Activated T-cell treated with anti-CD3 and anti-CD28 coated beads for 48 hours (primary cell): Measurements from ENCODE around the gene SRSF9.
"Not testable (repeated sequence)": the region's sequence is repeated elsewhere in the genome, so short reads cannot be mapped to it uniquely, and the experiment has no call there.

Source experiments
- DNase-seq: peaks from one replicate; pipeline ENCODE4 v3.0.0-alpha.2; 2020; ENCODE audit warnings: low read depth

The SRSF9 gene

GRCh38 chr12:120481022-120481767, 11.6 kb upstream of the SRSF9 start:
- no peak for DNase-seq

GRCh38 chr12:120480211-120480610, 10.7 kb upstream of the SRSF9 start:
- no peak for DNase-seq

DNA sequence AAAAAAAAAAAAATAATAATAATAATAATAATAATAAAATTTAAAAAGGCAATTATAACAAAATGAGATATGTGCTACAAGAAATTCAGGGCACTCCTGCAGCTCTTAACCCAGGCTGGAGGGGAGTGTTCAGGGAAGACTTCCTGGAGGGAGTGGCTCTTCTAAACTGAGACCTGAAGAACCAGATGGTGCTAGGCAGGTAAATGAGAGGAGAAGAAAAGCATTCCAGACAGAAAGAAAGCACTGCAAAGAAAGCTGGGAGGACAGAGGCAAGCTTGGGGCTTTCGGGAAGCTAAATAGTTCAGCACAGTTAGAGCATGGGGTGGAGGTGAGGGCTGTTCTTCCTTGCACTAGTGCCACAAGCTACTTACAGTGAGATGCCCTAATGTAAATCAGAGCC, 9.9 kb upstream of the SRSF9 start:
- no peak for DNase-seq

DNA sequence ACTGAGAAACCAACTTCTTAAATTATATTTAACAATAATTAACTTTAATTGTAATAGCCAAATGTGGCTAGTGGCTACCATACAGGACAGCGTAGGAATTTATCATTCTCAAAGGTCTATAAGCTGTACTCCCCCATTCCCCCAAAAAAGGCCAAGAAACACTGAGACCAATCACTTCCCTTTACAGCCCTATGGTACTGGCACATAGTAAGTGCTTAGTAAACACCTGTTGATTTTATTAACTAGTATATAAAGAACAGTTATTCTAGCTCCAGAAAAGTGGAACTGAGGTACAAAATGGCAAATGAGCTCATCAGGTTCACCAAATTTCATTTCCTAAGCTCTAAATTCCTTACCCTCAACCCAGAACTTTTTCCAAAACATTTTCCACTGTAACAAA, 6.1 kb upstream of the SRSF9 start:
- no peak for DNase-seq

GRCh38 chr12:120474616-120474960, 5.0 kb upstream of the SRSF9 start:
- no peak for DNase-seq

DNA sequence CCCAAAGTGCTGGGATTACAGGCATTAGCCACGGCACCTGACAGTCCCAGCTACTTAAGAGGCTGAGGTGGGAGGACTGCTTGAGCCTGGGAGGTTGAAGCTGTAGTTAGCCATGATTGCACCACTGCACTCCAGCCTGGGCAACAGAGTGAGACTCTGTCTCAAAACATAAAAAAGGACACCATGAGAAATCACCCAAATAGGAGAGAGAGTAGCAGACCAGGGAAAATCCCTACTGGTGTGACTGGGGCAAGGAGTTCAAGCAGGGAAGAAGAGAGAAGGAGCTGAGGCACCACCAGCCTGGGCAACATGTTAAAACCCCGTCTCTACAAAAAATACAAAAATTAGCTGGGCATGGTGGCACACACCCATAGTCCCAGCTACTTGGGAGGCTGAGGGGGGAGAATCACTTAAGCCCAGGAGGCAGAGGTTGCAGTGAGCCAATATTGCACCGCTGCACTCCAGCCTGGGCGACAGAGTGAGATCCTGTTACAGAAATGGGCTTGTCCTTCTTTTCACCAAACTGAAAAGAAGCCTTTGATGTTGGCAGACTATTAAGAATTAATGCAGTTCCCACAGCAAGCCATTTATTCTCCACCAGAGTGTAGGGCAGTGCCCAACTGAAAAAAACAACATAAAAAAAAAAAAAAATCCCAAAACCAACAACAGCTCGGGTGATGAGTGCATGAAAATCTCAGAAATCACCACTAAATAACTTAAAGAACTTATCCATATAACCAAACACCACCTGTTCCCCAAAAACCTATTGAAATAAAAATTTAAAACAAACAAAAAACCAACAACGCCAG, 4.5 kb upstream of the SRSF9 start:
- no peak for DNase-seq

DNA sequence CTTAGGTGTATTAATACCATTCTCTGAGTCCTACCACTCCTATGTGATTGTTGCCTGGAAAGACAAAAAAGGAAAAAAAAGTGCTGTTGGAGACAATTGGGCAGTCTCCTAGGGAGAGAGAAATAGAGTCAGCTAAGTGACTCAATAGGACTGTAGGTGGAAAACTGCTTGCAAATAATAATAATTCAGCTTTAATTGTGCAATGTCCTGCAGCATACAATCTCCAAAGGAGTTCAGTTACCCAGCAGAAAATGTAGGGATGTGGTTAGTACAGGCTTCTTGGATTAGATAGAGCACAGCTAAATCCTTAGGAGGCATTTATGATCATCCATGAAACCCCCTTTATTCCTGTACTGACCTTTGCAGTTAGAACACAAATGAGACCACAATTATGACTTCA, 3.0 kb upstream of the SRSF9 start:
- DNase-seq, result no peak

DNA sequence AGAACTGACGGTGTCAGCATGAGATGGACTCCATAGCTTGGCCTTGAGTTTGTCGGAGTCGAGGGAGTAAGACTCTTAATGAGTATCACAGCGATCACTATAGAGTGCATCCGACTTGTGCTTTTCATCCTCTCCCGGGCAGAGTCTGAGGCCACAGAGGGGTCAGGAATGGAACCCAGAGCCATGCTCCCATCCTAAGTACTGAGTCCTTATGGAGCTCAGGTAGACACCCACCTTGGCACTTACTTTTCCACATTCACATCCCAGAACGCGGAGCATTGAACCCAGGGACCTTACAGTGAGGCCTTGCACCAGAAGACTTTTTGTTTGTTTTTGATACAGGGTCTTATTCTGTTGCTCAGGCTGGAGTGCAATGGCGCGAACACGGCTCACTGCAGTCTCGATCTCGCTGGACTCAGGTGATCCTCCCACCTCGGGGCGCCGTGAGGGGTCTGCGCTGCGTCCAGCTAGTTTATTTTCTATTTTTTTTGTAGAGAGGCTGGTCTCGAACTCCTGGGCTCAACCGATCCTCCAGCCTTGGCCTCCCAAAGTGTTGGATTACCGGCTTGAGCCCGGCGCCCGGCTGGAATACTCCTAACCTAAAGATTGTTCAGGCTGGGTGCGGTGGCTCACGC, 719 bp upstream of the SRSF9 start:
- DNase-seq, result no peak

GRCh38 chr12:120468821-120469449, 613 bp downstream of the SRSF9 start:
- DNase-seq, result peak; percentile 4

- peak; percentile 12 for DNase-seq
Measured at GRCh38 chr12:120468325-120468820, 1.2 kb downstream of the SRSF9 start.

DNA sequence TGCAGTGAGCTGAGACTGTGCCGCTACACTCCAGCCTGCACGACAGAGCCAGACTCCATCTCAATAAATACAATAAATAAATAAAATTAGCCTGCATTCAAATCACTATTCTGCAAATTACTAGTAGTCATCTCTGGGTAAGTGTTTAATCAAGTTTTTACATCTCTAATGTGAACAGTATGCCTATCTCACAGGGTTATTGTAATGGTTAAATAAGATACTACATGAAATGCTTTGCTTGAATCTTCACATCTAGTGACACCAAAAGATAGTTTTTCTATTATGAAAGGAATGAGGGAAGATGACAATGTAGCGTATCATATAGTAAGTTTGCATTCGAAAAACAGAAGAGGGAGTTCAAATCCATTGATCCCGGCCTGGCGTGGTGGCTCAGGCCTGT, 2.1 kb downstream of the SRSF9 start:
- DNase-seq, result no peak

DNA sequence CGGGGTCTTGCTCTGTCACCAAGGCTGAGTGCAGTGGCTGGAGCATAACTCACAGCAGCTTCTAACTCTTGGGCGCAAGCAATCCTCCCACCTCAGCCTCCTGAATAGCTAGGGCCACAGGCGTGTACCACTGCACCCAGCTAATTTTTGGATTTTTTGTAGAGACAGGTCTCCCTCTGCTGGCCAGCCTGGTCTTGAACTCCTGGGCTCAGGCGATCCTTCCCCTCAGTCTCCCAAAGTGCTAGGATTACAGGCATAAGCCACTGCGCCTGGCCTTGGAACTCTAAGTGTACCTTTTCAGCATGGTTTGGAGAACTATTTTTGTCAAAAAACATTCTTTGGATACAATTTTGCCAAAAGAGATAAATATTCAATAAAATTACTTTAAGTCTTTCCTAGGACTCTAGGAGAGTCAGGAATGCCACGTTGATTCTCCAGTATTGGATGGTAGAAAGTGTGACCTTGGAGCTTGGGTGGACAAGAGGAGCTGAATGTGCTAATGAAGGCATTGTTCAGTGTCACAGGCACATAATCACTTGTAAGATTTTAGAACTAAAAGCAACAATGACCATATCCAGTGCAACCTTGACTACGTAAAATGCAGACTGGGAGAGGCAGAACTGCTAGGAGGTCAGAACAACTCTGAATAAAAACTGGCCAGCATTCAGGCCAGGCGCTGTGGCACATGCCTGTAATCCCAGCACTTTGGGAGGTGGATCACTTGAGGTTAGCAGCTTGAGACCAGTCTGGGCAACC, 2.8 kb downstream of the SRSF9 start:
- peak; percentile 39 for DNase-seq

DNA sequence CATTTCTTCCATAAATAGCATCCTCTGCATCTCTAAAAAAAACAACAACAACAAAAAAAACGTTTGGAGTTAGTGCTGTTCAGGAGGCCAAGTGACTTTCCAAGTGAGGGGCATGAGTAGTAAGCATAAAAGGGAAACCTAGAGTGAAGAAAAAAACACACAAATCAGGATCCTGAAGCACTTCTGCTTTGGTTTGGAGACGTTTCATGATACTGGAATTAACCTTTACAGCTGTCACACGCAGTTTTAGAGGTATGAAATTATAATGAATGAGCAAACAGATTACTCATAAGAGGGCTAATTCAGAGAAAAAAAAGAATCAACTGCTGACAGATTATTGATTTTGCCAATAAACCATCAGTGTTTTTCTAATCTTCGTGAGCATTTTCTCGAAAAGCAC, 3.8 kb downstream of the SRSF9 start:
- DNase-seq, result no peak

DNA sequence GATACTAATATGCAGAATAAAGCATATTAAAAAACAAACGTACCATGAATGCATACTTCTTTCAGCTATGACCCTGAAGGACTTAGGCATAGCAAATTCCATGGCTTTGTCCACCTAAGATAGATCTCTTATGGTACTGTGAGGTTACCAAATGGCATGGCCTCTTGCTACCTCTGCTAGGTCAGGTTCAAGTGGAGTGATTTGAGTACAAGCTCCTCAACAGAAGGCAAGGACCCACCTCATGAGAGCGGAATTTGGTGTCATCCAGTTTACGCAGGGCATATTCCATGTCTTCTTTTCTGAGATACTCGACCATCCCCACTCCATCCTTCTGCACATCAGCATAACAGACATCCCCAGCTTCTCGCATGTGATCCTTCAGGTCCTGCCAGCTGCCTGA, 5.8 kb downstream of the SRSF9 start:
- no peak for DNase-seq

- no peak for DNase-seq
Measured at GRCh38 chr12:120462099-120462640, 7.4 kb downstream of the SRSF9 start.

DNA sequence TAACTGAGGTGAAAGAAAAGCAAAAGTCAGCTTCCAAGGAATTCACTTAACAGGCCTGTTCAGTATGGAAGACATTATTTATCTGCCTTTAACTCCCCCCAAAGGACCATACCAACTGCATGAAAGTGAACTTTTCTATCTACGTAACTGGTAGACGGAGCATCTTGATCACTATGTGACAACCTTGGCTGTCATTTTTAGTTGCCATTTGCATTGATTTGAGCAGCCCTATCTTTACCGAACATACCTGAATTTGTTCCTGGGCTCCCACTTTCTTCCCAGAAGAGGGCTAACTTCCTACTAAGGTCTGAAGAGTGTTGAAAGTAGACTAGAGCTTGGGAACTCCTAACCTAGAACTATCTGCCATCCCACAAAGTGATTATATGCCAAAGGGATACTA, 9.4 kb downstream of the SRSF9 start:
- no peak for DNase-seq

DNA sequence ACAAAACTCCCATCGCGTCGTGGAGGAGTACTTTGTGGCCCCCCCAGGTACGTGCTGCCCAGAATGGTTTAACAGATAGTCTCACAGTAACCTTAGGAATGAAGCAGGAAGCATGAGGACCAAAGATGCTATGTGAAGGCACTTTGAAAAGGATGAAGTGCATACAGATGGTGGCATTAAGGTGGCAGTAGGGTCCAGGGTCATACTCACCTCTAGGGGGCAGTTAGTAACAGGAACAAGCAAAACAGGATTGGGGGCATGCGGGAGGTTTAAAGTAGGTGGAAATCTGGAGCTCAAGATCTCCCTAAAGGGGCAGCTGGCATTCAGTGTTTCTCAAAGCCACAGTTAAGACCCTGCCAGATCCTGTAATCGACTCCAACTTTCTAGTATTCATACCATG, 12.4 kb downstream of the SRSF9 start:
- no peak for DNase-seq

DNA sequence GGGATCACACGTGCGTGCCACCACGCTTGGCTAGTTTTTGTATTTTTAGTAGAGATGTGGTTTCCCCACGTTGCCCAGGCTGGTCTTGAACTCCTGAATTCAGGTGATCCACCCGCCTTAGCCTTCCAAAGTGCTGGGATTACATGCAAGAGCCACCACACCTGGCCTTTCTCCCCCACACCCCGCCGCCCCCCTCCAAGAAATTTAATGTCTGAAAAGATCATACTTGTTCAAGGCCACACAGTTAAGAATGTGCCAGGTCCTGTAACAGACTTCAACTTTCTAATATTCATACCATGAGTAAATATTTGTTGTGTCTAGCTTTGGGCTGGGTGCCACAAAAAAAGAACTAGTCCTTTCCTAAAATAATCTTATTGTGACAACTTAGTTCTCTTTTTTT, 14.2 kb downstream of the SRSF9 start:
- no peak for DNase-seq

DNA sequence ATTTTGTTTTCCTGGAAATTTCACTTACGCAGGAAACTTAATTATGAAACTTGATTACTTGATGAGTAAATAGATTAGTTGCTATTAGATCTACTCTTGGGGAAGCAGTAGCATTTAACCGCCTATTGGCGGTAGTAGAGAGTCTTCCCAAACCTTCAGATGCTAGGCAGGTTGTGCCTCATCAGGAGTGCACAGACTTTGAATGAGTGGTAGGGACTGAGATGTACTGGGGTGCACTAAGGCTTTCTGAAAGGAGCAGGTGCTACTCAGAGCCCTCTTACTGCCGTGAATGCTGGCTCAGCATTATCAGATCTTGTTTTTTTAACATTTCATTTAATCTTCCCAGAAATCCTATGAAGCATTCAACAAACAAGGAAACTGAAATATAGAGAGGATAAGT, 15.6 kb downstream of the SRSF9 start:
- DNase-seq, result no peak

GRCh38 chr12:120453060-120453750, 16.3 kb downstream of the SRSF9 start:
- DNase-seq, result no peak

DNA sequence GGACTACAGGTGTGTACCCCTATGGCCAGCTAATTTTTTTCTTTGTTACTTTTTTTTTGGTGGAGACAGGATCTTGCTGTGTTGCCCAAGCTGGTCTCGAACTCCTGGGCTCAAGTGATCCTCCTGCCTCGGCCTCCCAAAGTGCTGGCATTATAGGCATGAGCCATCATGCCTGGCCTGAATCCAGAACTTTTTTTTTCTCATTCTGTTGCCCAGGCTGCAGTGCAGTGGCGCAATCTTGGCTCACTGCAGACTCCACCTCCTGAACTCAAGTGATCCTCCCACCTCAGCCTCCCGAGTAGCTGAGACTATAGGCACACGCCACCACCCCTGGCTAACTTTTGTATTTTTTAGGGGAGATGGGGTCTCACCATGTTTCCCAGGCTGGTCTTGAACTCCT, 17.0 kb downstream of the SRSF9 start:
- DNase-seq, result not testable (repeated sequence)
